HEK293 (cell line): ENCODE measurements around the gene AMIGO1.

Experiments
- BCL11B ChIP-seq: fragments of 450-650 bp; formaldehyde crosslinking; IDR thresholded peaks from 2 replicates; pipeline ENCODE4 v1.5.1; 2016; ENCODE audit warnings: low read depth, missing biosample characterization, missing genetic modification characterization
- ZNF24 ChIP-seq: fragments of 450-650 bp; formaldehyde crosslinking; IDR thresholded peaks from 2 replicates; pipeline ENCODE4 v1.5.1; 2016; ENCODE audit warnings: missing biosample characterization, missing genetic modification characterization
- TF ChIP-seq, protein P1 (sequence below): fragments of 450-650 bp; formaldehyde crosslinking; IDR thresholded peaks from 2 replicates; pipeline ENCODE4 v1.5.1; 2016; ENCODE audit warnings: missing biosample characterization, missing genetic modification characterization
- TF ChIP-seq, protein P2 (sequence below): fragments of 450-650 bp; formaldehyde crosslinking; IDR thresholded peaks from 2 replicates; pipeline ENCODE4 v1.5.1; 2016; ENCODE audit warnings: missing biosample characterization, missing genetic modification characterization
- TF ChIP-seq, protein P3 (sequence below): fragments of 450-650 bp; formaldehyde crosslinking; IDR thresholded peaks from 2 replicates; pipeline ENCODE4 v1.5.1; 2016; ENCODE audit warnings: missing biosample characterization, missing genetic modification characterization
- TF ChIP-seq, protein P4 (sequence below): fragments of 450-650 bp; formaldehyde crosslinking; IDR thresholded peaks from 2 replicates; pipeline ENCODE4 v1.5.1; 2016; ENCODE audit warnings: missing biosample characterization, missing genetic modification characterization

DNA sequence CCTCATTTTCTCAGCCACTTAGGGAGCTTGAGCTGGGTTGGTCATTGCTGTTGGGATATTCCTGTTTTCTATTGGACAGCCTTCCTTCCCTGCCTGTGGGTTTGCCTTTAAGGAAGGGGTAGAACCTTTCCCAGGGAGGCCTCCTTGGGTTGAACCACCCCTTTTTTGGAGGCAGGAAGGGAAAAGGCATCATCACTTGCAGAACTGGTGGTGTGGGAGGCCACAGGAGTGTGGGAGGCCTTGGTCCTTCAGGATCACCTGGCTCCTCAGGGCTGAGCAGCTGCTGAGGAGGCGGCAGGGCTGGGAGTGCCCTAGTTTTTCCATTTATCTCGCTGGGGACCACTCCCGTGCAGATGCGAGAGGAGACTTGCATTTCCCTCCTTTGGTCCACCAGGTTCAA lies 16.3 kb downstream of the AMIGO1 start:
- TF ChIP-seq, protein P1, sequence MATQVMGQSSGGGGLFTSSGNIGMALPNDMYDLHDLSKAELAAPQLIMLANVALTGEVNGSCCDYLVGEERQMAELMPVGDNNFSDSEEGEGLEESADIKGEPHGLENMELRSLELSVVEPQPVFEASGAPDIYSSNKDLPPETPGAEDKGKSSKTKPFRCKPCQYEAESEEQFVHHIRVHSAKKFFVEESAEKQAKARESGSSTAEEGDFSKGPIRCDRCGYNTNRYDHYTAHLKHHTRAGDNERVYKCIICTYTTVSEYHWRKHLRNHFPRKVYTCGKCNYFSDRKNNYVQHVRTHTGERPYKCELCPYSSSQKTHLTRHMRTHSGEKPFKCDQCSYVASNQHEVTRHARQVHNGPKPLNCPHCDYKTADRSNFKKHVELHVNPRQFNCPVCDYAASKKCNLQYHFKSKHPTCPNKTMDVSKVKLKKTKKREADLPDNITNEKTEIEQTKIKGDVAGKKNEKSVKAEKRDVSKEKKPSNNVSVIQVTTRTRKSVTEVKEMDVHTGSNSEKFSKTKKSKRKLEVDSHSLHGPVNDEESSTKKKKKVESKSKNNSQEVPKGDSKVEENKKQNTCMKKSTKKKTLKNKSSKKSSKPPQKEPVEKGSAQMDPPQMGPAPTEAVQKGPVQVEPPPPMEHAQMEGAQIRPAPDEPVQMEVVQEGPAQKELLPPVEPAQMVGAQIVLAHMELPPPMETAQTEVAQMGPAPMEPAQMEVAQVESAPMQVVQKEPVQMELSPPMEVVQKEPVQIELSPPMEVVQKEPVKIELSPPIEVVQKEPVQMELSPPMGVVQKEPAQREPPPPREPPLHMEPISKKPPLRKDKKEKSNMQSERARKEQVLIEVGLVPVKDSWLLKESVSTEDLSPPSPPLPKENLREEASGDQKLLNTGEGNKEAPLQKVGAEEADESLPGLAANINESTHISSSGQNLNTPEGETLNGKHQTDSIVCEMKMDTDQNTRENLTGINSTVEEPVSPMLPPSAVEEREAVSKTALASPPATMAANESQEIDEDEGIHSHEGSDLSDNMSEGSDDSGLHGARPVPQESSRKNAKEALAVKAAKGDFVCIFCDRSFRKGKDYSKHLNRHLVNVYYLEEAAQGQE = no peak
- TF ChIP-seq ZNF24 (tag by site-specific recombination) = no peak
- TF ChIP-seq, protein P2, sequence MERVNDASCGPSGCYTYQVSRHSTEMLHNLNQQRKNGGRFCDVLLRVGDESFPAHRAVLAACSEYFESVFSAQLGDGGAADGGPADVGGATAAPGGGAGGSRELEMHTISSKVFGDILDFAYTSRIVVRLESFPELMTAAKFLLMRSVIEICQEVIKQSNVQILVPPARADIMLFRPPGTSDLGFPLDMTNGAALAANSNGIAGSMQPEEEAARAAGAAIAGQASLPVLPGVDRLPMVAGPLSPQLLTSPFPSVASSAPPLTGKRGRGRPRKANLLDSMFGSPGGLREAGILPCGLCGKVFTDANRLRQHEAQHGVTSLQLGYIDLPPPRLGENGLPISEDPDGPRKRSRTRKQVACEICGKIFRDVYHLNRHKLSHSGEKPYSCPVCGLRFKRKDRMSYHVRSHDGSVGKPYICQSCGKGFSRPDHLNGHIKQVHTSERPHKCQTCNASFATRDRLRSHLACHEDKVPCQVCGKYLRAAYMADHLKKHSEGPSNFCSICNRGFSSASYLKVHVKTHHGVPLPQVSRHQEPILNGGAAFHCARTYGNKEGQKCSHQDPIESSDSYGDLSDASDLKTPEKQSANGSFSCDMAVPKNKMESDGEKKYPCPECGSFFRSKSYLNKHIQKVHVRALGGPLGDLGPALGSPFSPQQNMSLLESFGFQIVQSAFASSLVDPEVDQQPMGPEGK (tag by site-specific recombination) = no peak
- TF ChIP-seq, protein P3, sequence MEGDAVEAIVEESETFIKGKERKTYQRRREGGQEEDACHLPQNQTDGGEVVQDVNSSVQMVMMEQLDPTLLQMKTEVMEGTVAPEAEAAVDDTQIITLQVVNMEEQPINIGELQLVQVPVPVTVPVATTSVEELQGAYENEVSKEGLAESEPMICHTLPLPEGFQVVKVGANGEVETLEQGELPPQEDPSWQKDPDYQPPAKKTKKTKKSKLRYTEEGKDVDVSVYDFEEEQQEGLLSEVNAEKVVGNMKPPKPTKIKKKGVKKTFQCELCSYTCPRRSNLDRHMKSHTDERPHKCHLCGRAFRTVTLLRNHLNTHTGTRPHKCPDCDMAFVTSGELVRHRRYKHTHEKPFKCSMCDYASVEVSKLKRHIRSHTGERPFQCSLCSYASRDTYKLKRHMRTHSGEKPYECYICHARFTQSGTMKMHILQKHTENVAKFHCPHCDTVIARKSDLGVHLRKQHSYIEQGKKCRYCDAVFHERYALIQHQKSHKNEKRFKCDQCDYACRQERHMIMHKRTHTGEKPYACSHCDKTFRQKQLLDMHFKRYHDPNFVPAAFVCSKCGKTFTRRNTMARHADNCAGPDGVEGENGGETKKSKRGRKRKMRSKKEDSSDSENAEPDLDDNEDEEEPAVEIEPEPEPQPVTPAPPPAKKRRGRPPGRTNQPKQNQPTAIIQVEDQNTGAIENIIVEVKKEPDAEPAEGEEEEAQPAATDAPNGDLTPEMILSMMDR (tag by site-specific recombination) = no peak
- TF ChIP-seq BCL11B (tag by site-specific recombination) = no peak
- TF ChIP-seq, protein P4, sequence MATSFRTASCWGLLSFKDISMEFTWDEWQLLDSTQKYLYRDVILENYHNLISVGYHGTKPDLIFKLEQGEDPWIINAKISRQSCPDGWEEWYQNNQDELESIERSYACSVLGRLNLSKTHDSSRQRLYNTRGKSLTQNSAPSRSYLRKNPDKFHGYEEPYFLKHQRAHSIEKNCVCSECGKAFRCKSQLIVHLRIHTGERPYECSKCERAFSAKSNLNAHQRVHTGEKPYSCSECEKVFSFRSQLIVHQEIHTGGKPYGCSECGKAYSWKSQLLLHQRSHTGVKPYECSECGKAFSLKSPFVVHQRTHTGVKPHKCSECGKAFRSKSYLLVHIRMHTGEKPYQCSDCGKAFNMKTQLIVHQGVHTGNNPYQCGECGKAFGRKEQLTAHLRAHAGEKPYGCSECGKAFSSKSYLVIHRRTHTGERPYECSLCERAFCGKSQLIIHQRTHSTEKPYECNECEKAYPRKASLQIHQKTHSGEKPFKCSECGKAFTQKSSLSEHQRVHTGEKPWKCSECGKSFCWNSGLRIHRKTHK (tag by site-specific recombination) = no peak
